Suprapubic skin (tissue), 3 donors: ENCODE measurements around the gene HNRNPF.

Source experiments
- CTCF ChIP-seq, 2 donors: fragments of 200-600 bp in 1 of 2; fragments of 450-650 bp in 1 of 2; sonication (generic) in 1 of 2; IDR thresholded peaks; one replicate each; pipeline ENCODE4 v1.5.1; 2016 to 2019; ENCODE audit warnings: antibody characterized with exemption in 2 of 2, mild to moderate bottlenecking in 1 of 2, moderate library complexity in 1 of 2
- POLR2AphosphoS5 ChIP-seq, 3 donors: sonication (generic); formaldehyde crosslinking; IDR thresholded peaks; one replicate each; pipeline ENCODE4 v1.6.1; 2017; ENCODE audit warnings: antibody characterized with exemption in 3 of 3

GRCh38 chr10:43369921-43370320 lies 39.1 kb downstream of the HNRNPF start:
- TF ChIP-seq CTCF (IDR thresholded peaks at IDR 0.05): no peak
- no peak for TF ChIP-seq POLR2AphosphoS5 (IDR thresholded peaks at IDR 0.05)
